ENCODE results near the gene OR6J1. TPM values are rescaled to one million over a fixed set of nuclear protein-coding genes. Genes with fewer than 3 reads are reported as not detected.

Gene OR6J1
- total and polyA plus RNA-seq, 2 of the 13 experiments (the other 11 are each of a cell fraction or from before 2014, with no cell fraction given), result not detected

DNA sequence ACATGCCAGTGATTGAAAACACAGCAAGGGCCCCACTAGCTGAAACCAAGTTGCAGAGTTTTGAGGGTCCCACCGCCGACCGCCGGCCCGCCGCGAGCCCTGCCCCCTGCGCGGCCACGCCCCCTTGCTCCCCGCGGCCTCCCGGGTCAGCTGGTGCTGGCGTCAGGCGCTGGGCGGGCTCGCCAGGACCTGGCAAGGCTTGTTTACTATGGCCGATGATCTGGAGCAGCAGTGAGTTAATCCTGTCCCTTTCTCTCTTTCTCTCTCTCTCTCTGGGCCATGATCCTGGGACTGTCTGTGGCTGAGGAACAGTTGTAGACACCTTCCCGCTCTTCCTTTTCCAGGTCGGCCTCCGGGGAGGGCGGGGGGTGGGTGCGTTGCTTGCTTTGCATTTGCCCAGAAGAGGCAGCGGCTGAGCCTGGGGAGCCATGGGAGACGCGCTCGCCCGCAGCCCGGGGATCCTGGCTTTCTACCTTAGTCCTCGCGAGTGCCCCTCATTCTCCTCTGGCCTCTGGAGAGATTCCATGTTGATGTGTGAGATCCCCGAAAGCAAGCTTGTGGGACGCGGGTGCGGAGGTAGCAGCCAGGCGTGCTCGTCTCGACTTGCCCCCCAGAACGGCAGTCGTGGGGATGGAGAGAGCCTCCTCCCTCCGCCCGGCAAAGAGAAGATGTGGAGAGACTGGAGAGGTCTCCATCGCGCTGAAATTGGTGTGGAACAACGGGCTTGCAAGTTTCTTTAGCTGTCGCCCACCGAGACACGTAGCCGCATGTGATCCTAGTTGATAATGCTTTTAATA, 45.9 kb downstream of the OR6J1 start, which contains the start of gene ABHD4 (continued):
- TF ChIP-seq, protein P1, sequence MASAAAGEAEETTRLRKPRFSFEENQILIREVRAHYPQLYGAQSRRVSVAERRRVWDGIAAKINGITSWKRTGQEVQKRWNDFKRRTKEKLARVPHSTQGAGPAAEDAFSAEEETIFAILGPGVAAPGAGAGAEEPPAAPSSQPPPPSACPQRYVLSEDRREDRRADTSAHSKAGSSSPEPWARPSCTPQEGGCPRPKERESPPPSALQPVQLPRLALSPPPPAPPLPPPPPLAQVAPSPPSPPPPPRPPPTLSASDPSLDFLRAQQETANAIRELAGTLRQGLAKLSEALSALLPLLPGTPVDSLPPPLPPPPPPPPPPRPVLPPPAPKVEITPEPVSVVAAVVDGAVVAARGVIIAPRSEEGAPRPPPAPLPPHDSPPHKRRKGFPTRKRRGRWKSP (CRISPR knock-in tag; IDR thresholded peaks at IDR 0.05), result peak; percentile 76
- TF ChIP-seq, protein P2, sequence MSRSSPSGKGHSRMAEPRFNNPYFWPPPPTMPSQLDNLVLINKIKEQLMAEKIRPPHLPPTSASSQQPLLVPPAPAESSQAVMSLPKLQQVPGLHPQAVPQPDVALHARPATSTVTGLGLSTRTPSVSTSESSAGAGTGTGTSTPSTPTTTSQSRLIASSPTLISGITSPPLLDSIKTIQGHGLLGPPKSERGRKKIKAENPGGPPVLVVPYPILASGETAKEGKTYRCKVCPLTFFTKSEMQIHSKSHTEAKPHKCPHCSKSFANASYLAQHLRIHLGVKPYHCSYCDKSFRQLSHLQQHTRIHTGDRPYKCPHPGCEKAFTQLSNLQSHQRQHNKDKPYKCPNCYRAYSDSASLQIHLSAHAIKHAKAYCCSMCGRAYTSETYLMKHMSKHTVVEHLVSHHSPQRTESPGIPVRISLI (CRISPR knock-in tag; IDR thresholded peaks at IDR 0.05; ENCODE audit: borderline replicate concordance), result no peak; the same call in 1 of the 2 replicates
- peak; percentile 96; the same call in 1 of the 2 replicates for TF ChIP-seq ZNF225 (CRISPR knock-in tag; IDR thresholded peaks at IDR 0.05)
- TF ChIP-seq REPIN1 (CRISPR knock-in tag; IDR thresholded peaks at IDR 0.05; ENCODE audit: borderline replicate concordance, low read depth), result 0 out of 2 replicates have a peak, but pooled peaks have one; percentile 40
- TF ChIP-seq, protein P3, sequence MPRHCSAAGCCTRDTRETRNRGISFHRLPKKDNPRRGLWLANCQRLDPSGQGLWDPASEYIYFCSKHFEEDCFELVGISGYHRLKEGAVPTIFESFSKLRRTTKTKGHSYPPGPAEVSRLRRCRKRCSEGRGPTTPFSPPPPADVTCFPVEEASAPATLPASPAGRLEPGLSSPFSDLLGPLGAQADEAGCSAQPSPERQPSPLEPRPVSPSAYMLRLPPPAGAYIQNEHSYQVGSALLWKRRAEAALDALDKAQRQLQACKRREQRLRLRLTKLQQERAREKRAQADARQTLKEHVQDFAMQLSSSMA (CRISPR knock-in tag; IDR thresholded peaks at IDR 0.05), result peak; percentile 88
- 0 out of 2 replicates have a peak, but pooled peaks have one; percentile 6 for TF ChIP-seq RAD21 (CRISPR knock-in tag; IDR thresholded peaks at IDR 0.05)
- TF ChIP-seq, protein P4, sequence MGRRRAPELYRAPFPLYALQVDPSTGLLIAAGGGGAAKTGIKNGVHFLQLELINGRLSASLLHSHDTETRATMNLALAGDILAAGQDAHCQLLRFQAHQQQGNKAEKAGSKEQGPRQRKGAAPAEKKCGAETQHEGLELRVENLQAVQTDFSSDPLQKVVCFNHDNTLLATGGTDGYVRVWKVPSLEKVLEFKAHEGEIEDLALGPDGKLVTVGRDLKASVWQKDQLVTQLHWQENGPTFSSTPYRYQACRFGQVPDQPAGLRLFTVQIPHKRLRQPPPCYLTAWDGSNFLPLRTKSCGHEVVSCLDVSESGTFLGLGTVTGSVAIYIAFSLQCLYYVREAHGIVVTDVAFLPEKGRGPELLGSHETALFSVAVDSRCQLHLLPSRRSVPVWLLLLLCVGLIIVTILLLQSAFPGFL (CRISPR knock-in tag; IDR thresholded peaks at IDR 0.05), result no peak
- TF ChIP-seq, protein P5, sequence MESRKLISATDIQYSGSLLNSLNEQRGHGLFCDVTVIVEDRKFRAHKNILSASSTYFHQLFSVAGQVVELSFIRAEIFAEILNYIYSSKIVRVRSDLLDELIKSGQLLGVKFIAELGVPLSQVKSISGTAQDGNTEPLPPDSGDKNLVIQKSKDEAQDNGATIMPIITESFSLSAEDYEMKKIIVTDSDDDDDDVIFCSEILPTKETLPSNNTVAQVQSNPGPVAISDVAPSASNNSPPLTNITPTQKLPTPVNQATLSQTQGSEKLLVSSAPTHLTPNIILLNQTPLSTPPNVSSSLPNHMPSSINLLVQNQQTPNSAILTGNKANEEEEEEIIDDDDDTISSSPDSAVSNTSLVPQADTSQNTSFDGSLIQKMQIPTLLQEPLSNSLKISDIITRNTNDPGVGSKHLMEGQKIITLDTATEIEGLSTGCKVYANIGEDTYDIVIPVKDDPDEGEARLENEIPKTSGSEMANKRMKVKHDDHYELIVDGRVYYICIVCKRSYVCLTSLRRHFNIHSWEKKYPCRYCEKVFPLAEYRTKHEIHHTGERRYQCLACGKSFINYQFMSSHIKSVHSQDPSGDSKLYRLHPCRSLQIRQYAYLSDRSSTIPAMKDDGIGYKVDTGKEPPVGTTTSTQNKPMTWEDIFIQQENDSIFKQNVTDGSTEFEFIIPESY (CRISPR knock-in tag; IDR thresholded peaks at IDR 0.05), result no peak
- TF ChIP-seq IRF2 (CRISPR knock-in tag; IDR thresholded peaks at IDR 0.05), result peak; percentile 76
- TF ChIP-seq ZMYM3 (CRISPR knock-in tag; IDR thresholded peaks at IDR 0.05), result no peak
- peak; percentile 14; the same call in 1 of the 2 replicates for TF ChIP-seq MEF2D (CRISPR knock-in tag; IDR thresholded peaks at IDR 0.05)
- TF ChIP-seq, protein P6, sequence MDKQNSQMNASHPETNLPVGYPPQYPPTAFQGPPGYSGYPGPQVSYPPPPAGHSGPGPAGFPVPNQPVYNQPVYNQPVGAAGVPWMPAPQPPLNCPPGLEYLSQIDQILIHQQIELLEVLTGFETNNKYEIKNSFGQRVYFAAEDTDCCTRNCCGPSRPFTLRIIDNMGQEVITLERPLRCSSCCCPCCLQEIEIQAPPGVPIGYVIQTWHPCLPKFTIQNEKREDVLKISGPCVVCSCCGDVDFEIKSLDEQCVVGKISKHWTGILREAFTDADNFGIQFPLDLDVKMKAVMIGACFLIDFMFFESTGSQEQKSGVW (CRISPR knock-in tag; IDR thresholded peaks at IDR 0.05; ENCODE audit: borderline replicate concordance), result no peak
- peak; percentile 62 for TF ChIP-seq ZNF230 (CRISPR knock-in tag; IDR thresholded peaks at IDR 0.05)
- no peak; the same call in 1 of the 2 replicates for TF ChIP-seq ARNT2 (CRISPR knock-in tag; IDR thresholded peaks at IDR 0.05; ENCODE audit: low read depth)
- TF ChIP-seq, protein P7, sequence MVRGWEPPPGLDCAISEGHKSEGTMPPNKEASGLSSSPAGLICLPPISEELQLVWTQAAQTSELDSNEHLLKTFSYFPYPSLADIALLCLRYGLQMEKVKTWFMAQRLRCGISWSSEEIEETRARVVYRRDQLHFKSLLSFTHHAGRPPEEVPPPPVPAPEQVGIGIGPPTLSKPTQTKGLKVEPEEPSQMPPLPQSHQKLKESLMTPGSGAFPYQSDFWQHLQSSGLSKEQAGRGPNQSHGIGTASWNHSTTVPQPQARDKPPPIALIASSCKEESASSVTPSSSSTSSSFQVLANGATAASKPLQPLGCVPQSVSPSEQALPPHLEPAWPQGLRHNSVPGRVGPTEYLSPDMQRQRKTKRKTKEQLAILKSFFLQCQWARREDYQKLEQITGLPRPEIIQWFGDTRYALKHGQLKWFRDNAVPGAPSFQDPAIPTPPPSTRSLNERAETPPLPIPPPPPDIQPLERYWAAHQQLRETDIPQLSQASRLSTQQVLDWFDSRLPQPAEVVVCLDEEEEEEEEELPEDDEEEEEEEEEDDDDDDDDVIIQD (CRISPR knock-in tag; IDR thresholded peaks at IDR 0.05; ENCODE audit: low read depth), result 0 out of 2 replicates have a peak, but pooled peaks have one; percentile 5
- TF ChIP-seq ADNP (CRISPR knock-in tag; IDR thresholded peaks at IDR 0.05), result no peak
- TF ChIP-seq ZNF841 (CRISPR knock-in tag; IDR thresholded peaks at IDR 0.05; ENCODE audit: borderline replicate concordance), result no peak
- TF ChIP-seq ZNF34 (CRISPR knock-in tag; IDR thresholded peaks at IDR 0.05; ENCODE audit: borderline replicate concordance), result no peak; the same call in 1 of the 2 replicates
- peak; percentile 89 for TF ChIP-seq SALL1 (CRISPR knock-in tag; IDR thresholded peaks at IDR 0.05)
